ENCODE measurements around the gene OR6J1. TPM values are rescaled to one million over a fixed set of nuclear protein-coding genes. Genes with fewer than 3 reads are reported as not detected.
"Not testable (repeated sequence)": the region's sequence is repeated elsewhere in the genome, so short reads cannot be mapped to it uniquely, and the experiment has no call there.

OR6J1 gene
- not detected for total RNA-seq

DNA sequence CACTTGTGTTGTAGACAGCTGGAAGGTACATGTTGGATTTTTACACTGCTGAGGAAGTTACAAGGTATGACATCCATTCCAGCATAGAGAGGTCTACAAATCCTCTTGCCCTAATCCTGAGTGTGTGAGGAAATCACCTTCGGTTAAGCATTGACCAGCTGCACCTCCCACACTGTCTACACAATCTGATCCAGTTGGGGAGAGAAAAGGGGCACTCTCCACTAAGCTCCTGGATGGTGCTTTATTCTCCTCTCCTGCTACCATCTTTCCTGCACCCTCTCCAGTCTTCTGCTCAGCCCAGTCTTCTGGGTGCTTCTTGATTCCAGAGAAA lies at the start of gene OR6J1:
Gene OR6J1, minus strand, starts transcription at position 48 of the 331 bp plus-strand sequence. CDS start 9,541 bp downstream, outside the sequence.
- DNase-seq = no peak

DNA sequence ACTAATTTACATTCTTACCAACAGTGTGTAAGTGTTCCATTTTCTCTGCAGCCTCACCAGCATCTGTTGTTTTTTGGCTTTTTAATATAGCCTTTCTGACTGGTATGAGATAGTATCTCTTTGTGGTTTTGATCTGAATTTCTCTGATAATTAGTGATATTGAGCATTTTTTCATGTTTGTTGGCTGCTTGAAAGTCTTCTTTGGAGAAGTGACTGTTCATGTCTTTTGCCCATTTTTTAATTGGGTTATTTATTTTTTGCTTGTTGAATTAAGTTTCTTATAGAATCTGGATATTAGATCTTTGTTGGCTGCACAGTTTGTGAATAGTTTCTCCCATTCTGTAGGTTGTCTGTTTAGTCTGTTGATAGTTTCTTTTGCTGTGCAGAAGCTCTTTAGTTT lies 48.0 kb upstream of the OR6J1 start:
- no peak for DNase-seq

DNA sequence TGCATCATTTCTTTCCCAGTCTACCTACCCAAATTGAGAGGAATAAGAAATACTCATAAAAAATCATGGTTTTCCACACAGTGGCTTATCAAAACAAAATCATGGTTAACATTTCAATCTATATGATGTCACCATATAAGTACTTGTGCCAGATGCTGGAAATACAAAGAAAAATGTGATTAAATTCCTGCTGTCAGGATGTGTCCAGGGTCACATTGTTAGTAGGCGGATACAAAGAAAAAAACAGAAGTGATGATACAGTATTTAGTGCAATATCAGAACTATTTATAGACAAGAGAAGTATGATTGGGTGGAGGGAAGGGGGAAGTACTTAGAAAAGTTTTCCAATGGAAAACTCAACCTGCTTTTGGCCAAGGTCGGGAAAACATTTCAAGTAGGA lies 47.0 kb upstream of the OR6J1 start:
- DNase-seq = no peak

GRCh38 chr14:22689199-22689598 lies 45.0 kb upstream of the OR6J1 start:
- DNase-seq = no peak

DNA sequence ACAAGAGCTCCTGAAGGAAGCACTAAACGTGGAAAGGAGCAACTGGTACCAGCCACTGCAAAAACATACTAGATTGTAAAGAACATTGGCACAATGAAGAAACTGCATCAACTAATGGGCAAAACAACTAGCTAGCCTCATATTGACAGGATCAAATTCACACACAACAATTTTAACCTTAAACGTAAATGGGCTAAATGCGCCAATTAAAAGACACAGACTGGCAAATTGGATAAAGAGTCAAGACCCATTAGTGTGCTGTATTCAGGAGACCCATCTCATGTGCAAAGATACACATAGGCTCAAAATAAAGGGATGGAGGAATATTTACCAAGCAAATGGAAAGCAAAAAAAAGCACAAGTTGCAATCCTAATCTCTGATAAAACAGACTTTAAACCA lies 43.8 kb upstream of the OR6J1 start:
- DNase-seq = not testable (repeated sequence)

- DNase-seq = not testable (repeated sequence)
These were observed 42.0 kb upstream of the OR6J1 start for GRCh38 chr14:22686176-22686611.

DNA sequence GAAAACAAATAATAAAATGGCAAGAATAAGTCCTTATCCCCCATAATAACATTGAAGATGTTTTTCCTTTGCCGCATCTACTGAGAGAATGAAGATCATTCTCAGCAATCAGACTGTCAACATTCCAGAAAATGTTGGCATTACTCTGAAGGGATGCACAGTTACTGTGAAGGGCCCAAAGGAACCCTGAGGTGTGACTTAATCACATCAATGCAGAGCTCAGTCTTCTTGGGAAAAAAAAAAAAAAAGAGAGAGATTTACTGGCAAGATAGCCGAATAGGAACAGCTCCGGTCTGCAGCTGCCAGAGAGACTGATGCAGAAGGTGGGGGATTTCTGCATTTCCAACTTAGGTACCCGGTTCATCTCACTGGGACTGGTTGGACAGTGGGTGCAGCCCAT lies 41.3 kb upstream of the OR6J1 start:
- DNase-seq = no peak

DNA sequence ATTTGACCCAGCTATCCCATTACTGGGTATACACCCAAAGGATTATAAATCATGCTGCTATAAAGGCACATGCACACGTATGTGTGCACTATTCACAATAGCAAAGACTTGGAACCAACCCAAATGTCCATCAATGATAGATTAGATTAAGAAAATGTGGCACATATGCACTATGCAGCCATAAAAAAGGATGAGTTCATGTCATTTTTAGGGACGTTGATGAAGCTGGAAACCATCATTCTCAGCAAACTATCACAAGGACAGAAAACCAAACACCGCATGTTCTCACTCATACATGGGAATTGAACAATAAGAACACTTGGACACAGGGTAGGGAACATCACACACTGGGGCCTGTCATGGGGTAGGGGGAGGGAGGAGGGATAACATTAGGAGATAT lies 39.3 kb upstream of the OR6J1 start:
- not testable (repeated sequence) for DNase-seq

DNA sequence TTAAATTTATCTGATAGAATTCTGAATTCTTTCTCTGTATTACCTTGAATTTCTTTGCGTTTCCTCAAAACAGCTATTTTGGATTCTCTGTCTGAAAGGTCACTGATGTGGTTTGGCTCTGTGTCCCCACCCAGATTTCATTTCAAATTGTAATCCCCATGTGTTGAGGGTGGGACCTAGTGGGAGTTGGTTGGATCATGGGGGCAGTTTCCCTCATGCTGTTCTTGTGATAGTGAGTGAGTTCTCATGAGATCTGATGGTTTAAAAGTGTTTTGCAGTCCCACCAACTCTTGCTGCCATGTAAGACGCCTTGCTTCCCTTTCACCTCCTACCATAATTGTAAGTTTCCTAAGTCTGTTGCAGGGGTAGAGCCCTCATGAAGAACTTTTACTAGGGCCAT lies 34.1 kb upstream of the OR6J1 start:
- DNase-seq = no peak

- not testable (repeated sequence) for DNase-seq
These were observed 33.4 kb upstream of the OR6J1 start for GRCh38 chr14:22677551-22677950.

GRCh38 chr14:22671622-22672021 lies 27.5 kb upstream of the OR6J1 start:
- no peak for DNase-seq

DNA sequence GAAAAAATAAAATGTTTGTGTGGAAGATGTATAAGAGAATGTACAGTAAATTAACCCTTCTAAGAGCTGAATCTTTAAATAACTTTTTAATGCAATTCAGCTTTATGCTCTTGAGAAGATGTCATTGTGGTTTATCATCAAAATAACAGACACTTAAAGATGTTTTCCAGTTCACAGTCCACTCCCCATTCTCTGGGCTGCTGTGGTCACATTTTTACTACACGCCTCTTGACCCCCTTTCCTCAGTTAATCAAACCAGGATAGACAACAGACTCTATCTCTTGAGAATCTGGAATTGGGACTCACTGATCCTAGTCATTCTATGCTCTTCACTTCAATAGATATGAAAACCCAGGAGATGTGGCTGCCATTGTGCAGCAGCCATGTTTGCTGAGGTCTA lies 24.7 kb upstream of the OR6J1 start:
- DNase-seq = no peak

- DNase-seq = no peak
These were observed 24.3 kb upstream of the OR6J1 start for GRCh38 chr14:22668417-22668816.

- no peak for DNase-seq
These were observed 23.7 kb upstream of the OR6J1 start for GRCh38 chr14:22667881-22668280.

DNA sequence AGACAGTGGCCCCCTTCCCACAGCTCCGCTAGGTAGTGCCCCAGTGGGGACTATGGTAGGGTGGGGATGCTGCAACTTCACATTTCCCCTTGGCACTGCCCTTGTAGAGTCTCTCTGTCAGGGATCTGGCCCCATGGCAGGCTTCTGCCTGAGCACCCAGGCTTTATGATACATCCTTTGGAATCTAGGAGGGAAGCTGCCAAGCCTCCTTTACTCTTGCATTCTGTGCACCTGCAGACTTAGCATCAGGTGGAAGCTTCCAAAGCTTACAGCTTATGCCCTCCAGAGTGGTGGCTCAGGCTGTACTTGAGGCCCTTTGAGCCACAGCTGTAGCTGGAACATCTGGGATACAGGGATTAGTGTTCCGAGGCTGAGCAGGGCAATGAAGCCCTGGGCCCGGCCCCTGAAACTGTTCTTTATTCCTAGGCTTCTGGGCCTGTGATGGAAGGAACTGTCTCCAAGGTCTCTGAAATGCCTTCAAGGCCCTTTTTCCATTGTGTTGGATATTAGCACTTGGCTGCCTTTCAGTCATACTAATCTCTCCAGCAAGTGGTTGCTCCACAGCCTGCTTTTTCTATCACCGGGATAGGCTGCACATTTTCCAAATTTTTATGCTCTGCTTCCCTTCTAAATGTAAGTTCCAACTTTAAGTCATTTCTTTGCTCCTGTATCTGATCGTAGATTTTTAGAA lies 22.2 kb upstream of the OR6J1 start:
- no peak for DNase-seq

DNA sequence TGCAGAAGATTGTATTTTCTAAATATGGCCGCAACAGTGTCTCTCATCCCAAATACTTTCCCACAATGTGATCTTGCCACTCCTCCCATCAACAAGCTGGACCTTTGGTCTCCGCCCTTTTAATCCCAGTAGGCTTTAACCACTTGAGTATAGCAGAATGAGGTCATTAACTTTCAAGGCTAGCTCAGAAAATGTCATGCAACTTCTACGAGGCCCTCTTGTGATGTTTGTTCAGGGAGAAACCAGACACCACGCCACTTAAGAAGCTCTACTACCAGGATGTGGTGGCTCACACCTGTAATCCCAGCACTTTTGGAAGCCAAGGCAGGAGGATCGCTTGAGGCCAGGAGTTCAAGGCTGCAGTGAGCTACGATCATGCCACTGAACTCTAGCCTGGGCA lies 20.1 kb upstream of the OR6J1 start:
- DNase-seq = no peak

GRCh38 chr14:22660654-22661053 lies 16.5 kb upstream of the OR6J1 start:
- DNase-seq = no peak

DNA sequence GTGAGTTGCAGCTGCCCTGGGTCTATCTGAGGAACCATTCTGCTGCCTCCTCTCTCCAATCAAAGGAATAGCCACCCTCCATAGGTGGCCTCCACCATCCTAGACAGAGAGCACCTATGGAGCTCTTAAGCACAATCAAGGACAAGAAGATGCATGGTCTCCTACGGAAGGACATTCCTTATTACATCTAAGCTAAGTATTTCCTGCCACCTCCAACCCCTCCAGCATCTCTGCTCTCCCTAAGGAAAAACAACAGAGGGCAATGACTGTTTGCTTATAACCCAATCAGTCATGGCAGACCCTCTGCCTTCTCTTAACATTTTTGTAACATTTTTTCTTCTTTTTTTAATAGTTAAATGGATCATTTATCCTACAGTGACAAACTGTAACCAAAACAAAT lies 14.8 kb upstream of the OR6J1 start:
- no peak for DNase-seq

GRCh38 chr14:22657861-22658260 lies 13.7 kb upstream of the OR6J1 start:
- no peak for DNase-seq

GRCh38 chr14:22656945-22657731 lies 13.0 kb upstream of the OR6J1 start:
- DNase-seq = no peak

DNA sequence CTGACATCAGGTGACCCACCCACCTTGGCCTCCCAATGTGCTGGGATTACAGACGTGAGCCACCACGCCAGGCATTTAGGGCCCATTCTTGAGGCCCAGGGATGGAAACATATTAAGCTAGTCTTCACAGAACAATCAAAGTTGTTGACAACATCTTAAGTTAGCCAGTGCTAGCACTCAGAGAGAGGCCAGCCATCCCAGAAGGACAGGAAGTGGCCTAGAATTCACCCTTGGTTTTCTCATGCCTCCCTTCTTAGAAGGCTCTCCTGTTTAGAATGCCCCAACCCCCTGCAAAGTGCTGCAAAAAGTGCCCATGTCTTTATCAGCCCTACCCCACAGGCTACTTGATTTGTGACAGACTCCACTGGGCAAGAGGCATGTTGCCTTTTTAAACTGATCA lies 12.1 kb upstream of the OR6J1 start:
- no peak for DNase-seq

GRCh38 chr14:22653012-22653621 lies 9.0 kb upstream of the OR6J1 start:
- DNase-seq = no peak

DNA sequence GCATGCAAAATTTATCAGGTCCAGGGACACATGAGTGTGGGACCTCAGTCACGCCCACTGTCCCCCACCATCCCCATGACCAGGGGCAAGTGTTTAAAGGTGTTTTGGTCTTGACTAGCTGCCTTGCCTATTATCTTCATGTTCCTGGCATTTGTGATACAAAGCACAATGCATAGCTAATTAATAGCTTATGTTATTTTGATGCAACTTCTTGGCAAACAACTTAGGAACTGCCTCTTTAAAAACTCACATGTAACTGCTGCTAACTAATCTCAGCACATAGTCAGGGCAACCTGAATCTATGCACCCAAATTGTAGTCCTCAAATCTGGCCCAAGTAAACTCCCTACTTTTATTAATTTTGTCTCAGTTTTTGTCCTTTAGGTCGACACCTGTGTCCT lies 7.4 kb upstream of the OR6J1 start:
- no peak for DNase-seq

Data from skin of body (tissue), 2 donors.